Stimulated activated CD4-positive, alpha-beta T cell treated with anti-CD3 and anti-CD28 coated beads, Interleukin-4, amount 100 ng/mL, for 48 hours (primary cell): ENCODE data around the gene CACNB1.

Experiments
- DNase-seq, 2 donors: peaks; one replicate each; pipeline ENCODE4 v3.0.0-alpha.2; 2020; ENCODE audit warnings: low read depth in 2 of 2

CACNB1 gene

GRCh38 chr17:39200957-39201510 is 3.6 kb upstream of the CACNB1 start:
- DNase-seq: no peak

GRCh38 chr17:39200070-39200879 is 2.8 kb upstream of the CACNB1 start, which contains the start of gene RPL19:
Gene RPL19 (plus strand): TSS chr17:39200283. CDS start chr17:39200345, 62 bp downstream.
- DNase-seq: peak; percentile 68 to 75

DNA sequence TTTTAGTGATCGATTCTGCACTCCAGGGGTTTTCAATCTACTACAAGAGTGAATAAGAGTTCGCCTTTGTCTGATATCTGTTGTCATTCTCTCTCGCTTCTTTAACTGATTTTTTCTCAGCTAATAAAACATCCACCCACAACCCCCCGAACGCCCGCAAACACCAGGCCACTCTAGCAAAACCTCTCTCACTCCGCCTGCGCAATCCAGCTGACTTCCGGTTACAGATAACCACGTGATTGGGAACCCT is 2.3 kb upstream of the CACNB1 start:
- peak; percentile 79 to 88 for DNase-seq

DNA sequence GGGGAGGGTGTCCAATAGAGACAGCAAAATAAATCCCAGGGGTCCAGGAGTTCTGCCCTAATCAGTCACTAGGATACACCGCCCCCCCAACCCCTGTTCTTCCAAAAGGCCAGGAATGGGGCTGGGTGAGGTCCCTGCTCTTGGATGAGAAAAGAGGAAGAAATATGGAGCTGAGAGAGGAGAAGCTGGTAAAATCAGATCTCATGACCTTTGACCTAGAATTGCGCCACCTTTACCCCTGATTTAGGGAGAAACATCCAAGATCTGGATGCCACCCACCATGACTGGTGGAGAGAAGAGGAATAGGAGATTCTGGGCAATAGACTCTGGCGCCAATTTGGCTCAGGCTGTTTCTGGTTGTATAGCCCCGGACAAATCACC is 707 bp upstream of the CACNB1 start:
- DNase-seq: no peak

DNA sequence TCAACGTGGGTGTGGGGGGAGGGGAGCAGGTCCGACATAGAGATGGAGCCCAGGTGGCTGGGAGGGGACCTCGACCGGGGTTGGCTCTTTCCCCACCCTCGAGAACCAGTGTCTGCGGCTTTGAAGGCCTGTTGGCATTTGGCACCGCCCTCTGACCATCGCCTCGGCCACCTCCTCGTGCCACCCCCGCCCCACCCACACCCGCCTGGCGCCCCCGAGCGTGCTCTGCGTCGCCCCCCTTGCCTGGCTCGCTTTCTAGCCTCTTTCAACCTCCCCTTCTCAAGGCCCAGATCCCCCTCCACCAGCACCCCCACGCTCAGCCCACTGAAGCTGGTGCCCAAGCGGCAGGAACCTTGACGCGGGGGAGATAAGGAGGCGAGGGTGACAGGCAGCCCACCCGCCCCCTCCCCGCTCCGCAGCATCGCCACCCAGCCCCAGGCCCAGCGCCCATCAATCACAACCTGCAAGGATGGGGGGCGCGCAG is 619 bp downstream of the CACNB1 start:
- DNase-seq: no peak

DNA sequence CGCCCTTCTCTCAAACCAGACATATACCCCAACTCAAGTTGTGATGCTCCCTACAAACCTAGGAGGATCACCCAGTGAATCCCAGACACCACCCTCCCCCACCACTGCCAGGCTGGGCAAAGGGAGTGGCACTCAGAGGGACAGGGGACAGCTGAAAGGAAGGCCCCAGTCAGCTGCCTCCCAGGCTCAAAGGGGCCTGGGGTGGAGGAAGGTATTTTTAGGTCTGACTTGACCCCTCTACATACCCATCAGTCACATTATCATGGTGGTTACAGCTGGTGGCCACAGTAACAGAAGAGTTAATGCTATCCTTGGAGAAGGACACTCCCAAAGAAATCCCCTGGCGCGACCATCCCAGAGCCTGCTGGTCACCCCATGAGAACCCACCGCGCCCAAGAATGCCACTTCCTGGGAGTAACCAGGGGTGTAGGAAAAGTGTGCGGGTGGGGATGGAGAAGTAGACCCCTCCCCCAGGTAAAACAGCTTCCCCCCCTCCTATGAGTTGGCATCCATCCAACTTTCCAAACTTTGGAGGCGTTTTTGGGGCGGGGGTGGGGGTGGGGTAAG is 1.1 kb downstream of the CACNB1 start:
- DNase-seq: no peak

GRCh38 chr17:39195568-39196160 is 1.8 kb downstream of the CACNB1 start:
- DNase-seq: no peak

- no peak for DNase-seq
Measured at GRCh38 chr17:39194985-39195524, 2.4 kb downstream of the CACNB1 start.

- no peak for DNase-seq
Measured at GRCh38 chr17:39194089-39194984, 3.1 kb downstream of the CACNB1 start.

DNA sequence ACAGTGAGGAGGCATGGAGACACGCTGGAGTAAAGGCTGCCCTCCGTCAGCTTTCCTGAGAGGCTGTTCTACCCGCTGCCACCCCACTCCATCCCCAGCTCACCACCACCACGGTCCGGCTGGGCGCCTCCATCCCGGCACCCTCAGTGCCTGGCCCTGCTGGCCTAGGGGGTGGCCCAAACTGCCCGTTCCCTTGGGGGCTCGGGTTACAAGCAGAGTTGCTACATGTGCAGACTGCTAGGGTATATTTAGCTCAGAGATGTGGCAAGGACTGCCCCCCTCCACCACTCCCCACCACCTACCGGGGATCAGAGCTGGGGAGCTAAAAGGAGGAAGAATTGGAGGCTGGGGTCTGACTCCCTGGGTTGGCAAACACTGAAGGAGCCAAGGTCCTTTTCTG is 4.1 kb downstream of the CACNB1 start:
- no peak for DNase-seq

- DNase-seq: no peak
Measured at GRCh38 chr17:39192901-39193300, 4.6 kb downstream of the CACNB1 start.

- DNase-seq: no peak
Measured at GRCh38 chr17:39191750-39192510, 5.5 kb downstream of the CACNB1 start.

DNA sequence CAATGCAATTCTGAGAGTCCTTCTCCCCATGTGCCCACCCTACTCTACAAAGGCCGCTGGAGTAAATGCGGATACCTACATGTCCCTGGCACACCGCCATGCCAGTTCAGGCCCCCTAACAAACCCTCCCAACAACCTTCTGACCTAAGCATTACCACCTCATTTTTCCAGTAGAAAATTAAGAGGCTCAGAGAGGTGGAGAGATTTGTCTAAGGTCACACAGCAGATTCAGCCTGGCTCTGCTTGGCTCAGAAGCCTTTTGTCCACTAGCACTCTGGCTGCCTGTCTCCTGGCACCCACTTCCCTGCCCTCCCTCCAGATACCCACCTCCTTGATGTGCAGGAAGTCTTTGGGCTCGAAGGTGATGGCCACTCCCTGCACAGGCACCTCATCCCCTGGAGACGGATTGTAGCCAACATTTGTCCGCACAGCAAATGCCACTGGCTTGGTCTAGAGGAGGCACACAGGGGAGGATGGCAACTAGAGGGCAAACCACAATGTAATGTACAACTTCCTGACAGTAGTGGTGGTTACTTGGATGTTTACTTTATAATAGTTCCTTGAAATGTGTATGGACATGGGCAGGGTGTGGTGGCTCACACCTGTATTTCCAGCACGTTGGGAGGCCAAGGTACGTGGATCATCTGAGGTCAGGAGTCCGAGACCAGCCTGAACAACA is 10.2 kb downstream of the CACNB1 start:
- no peak for DNase-seq

GRCh38 chr17:39186481-39187002 is 10.9 kb downstream of the CACNB1 start:
- no peak for DNase-seq

DNA sequence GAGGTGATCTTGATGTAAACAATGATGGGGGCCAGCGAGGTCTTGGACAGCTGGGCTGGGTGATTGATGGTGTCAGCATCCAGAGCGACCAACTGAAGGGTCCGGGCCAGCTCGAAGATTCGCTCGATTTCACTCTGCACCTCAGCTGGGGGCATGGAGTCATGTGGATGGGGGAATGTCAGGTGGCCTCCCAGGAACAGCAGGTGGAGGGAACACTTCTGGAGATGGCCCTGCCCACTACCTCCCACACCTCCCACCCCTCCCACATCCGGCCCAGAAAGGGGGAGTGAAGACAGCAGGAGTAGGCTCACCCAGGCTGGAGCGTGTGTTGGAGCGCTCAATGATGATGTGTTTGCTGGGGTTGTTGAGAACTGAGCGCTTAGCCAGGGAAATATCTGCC is 13.7 kb downstream of the CACNB1 start:
- no peak for DNase-seq

GRCh38 chr17:39183045-39183444 is 14.4 kb downstream of the CACNB1 start:
- DNase-seq: no peak

DNA sequence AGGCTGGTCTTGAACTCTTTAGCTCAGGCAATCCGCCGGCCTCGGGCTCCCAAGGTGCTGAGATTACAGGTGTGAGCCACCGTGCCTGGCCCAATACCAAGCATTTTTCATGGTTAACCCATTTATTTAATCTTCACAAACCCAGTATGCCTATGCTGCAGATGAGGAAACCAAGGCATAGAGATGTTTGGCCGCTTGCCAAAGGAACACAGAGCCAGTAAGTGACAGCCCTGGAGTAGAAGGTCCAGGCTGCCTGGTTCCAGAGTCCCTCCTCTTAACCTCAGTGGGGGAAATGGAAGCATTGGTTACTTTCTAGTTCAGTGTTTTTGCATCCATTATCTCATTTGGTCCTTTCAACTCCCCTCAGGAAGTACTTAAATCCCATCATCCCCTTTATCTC is 16.2 kb downstream of the CACNB1 start:
- no peak for DNase-seq

GRCh38 chr17:39178536-39178935 is 18.9 kb downstream of the CACNB1 start:
- no peak for DNase-seq

- DNase-seq: no peak
Measured at GRCh38 chr17:39177256-39177655, 20.2 kb downstream of the CACNB1 start.

GRCh38 chr17:39175695-39176093 is 21.8 kb downstream of the CACNB1 start:
- DNase-seq: no peak
